Activated effector memory CD4-positive, alpha-beta T cell treated with anti-CD3 and anti-CD28 coated beads, Interleukin-2, amount 50 U/mL, for 16 hours (primary cell): ENCODE results near the gene SLC9A8.

Experiments used
- DNase-seq: peaks from one replicate; pipeline ENCODE4 v3.0.0-alpha.2; 2020

The SLC9A8 gene

GRCh38 chr20:49880724-49881445 is 68.3 kb downstream of the SLC9A8 start:
- DNase-seq = no peak

- DNase-seq = no peak
Measured at GRCh38 chr20:49882171-49882970, 69.7 kb downstream of the SLC9A8 start.

- no peak for DNase-seq
Measured at GRCh38 chr20:49883246-49883802, 70.7 kb downstream of the SLC9A8 start.

GRCh38 chr20:49885558-49886332 is 73.1 kb downstream of the SLC9A8 start:
- no peak for DNase-seq

GRCh38 chr20:49886571-49887213 is 74.1 kb downstream of the SLC9A8 start:
- no peak for DNase-seq

- DNase-seq = no peak
Measured at GRCh38 chr20:49887251-49888211, 74.9 kb downstream of the SLC9A8 start.

- DNase-seq = peak; percentile 84
Measured at GRCh38 chr20:49888212-49889000, 75.8 kb downstream of the SLC9A8 start.

GRCh38 chr20:49889001-49889934 is 76.6 kb downstream of the SLC9A8 start:
- DNase-seq = no peak

- DNase-seq = peak; percentile 63
Measured at GRCh38 chr20:49889935-49890333, 77.3 kb downstream of the SLC9A8 start.

GRCh38 chr20:49890471-49891361 is 78.1 kb downstream of the SLC9A8 start:
- DNase-seq = peak; percentile 59

- DNase-seq = peak; percentile 57
Measured at GRCh38 chr20:49891476-49892110, 79.0 kb downstream of the SLC9A8 start.

- DNase-seq = peak; percentile 51
Measured at GRCh38 chr20:49892260-49892659, 79.6 kb downstream of the SLC9A8 start.

GRCh38 chr20:49892817-49893216 is 80.2 kb downstream of the SLC9A8 start:
- no peak for DNase-seq

GRCh38 chr20:49893242-49894072 is 80.8 kb downstream of the SLC9A8 start:
- DNase-seq = peak; percentile 76

GRCh38 chr20:49894073-49894470 is 81.4 kb downstream of the SLC9A8 start:
- peak; percentile 66 for DNase-seq

- peak; percentile 57 for DNase-seq
Measured at GRCh38 chr20:49895474-49896093, 83.0 kb downstream of the SLC9A8 start.
